K562 (cell line): Measurements from ENCODE around the gene CEP68. TPM values are rescaled to one million over a fixed set of nuclear protein-coding genes. Genes with fewer than 3 reads are reported as not detected.

Source experiments
- BRCA1 ChIP-seq, 2 experiments: fragments of 450-650 bp in 1 of 2; sonication (generic) in 1 of 2; formaldehyde crosslinking in 1 of 2; IDR thresholded peaks; 2 replicates each; pipeline versions ENCODE4 v1.5.0 to v1.6.1; 2017 to 2020; ENCODE audit warnings: mild to moderate bottlenecking in 1 of 2, missing genetic modification reagents in 1 of 2
- CCNT2 ChIP-seq: IDR thresholded peaks from 2 replicates; pipeline ENCODE4 v1.6.1; 2011; ENCODE audit warnings: borderline replicate concordance, low read depth, mild to moderate bottlenecking, moderate library complexity, mixed read lengths, low read length; ENCODE audit not compliant: insufficient read length; ENCODE audit errors: extremely low read depth
- DMBX1 ChIP-seq: fragments of 250-450 bp; sonication (Bioruptor Pico); IDR thresholded peaks from 2 replicates; pipeline ENCODE4 v1.8.0; 2022; ENCODE audit warnings: inconsistent platforms, mild to moderate bottlenecking, moderate library complexity, borderline replicate concordance
- EGR1 ChIP-seq: fragments of 450-650 bp; conservative IDR thresholded peaks from 2 replicates; pipeline ENCODE4 v1.6.1; 2017; ENCODE audit warnings: mild to moderate bottlenecking
- FOSL1 ChIP-seq: fragments of 200-800 bp; sonication (Bioruptor generic); conservative IDR thresholded peaks from 2 replicates; pipeline ENCODE4 v1.6.1; 2016; ENCODE audit warnings: missing genetic modification characterization, missing compliant biosample characterization
- FOXA1 ChIP-seq: fragments of 450-650 bp; IDR thresholded peaks from 2 replicates; pipeline ENCODE4 v1.6.1; 2016; ENCODE audit warnings: mild to moderate bottlenecking, borderline replicate concordance
- MEIS2 ChIP-seq: fragments of 450-650 bp; IDR thresholded peaks from 2 replicates; pipeline ENCODE4 v1.6.1; 2014; ENCODE audit warnings: mild to moderate bottlenecking; ENCODE audit not compliant: partially characterized antibody
- MTA3 ChIP-seq: fragments of 450-650 bp; formaldehyde crosslinking; IDR thresholded peaks from 2 replicates; pipeline ENCODE4 v1.6.1; 2017; ENCODE audit warnings: mild to moderate bottlenecking, borderline replicate concordance
- NR2C1 ChIP-seq, 2 experiments: fragments of 450-650 bp; IDR thresholded peaks; 2 replicates each; pipeline ENCODE4 v1.6.1; 2017; ENCODE audit warnings: mild to moderate bottlenecking in 2 of 2, antibody characterized with exemption in 1 of 2, inconsistent platforms in 1 of 2, missing compliant biosample characterization in 1 of 2, missing genetic modification characterization in 1 of 2
- NR2C2 ChIP-seq, 2 experiments: fragments of 200-800 bp in 1 of 2; sonication (Bioruptor generic) in 1 of 2; sonication (generic) in 1 of 2; formaldehyde crosslinking in 1 of 2; IDR thresholded peaks; 2 replicates each; pipeline versions ENCODE4 v1.6.1 to v1.8.0; 2016 to 2022; ENCODE audit warnings: mild to moderate bottlenecking in 1 of 2, missing compliant biosample characterization in 1 of 2, missing genetic modification characterization in 1 of 2, missing genetic modification reagents in 1 of 2
- RCOR1 ChIP-seq, 2 experiments: IDR thresholded peaks; 2 replicates each; pipeline ENCODE4 v1.6.1; 2012; ENCODE audit warnings: low read depth in 2 of 2, low read length in 2 of 2, borderline replicate concordance in 1 of 2, improper control_type of control experiment in 1 of 2
- TAL1 ChIP-seq: fragments of 450-650 bp; IDR thresholded peaks from 2 replicates; pipeline ENCODE4 v1.6.1; 2016; ENCODE audit warnings: mild to moderate bottlenecking
- THRA ChIP-seq: fragments of 450-650 bp; IDR thresholded peaks from 2 replicates; pipeline ENCODE4 v1.6.1; 2017; ENCODE audit warnings: mild to moderate bottlenecking, moderate library complexity
- ZBTB11 ChIP-seq, 3 experiments: fragments of 200-800 bp in 1 of 3; fragments of 250-450 bp in 1 of 3; fragments of 450-650 bp in 1 of 3; sonication (Bioruptor Pico) in 1 of 3; sonication (Bioruptor generic) in 1 of 3; formaldehyde crosslinking in 1 of 3; IDR thresholded peaks; 2 replicates each; pipeline versions ENCODE4 v1.6.1 to v1.8.0; 2016 to 2022; ENCODE audit warnings: mild to moderate bottlenecking in 2 of 3, missing genetic modification characterization in 2 of 3, missing compliant biosample characterization in 1 of 3, moderate library complexity in 1 of 3
- ZHX1 ChIP-seq: fragments of 150-350 bp; conservative IDR thresholded peaks from 2 replicates; pipeline ENCODE4 v1.6.1; 2014; ENCODE audit warnings: low read length
- ZNF175 ChIP-seq: fragments of 200-800 bp; sonication (Bioruptor generic); IDR thresholded peaks from 2 replicates; pipeline ENCODE4 v1.6.1; 2016; ENCODE audit warnings: low read depth, mild to moderate bottlenecking, missing genetic modification characterization, missing compliant biosample characterization
- ZNF23 ChIP-seq: fragments of 250-450 bp; sonication (Bioruptor Pico); IDR thresholded peaks from 2 replicates; pipeline ENCODE4 v1.4.0; 2020; ENCODE audit warnings: mild to moderate bottlenecking
- ZNF277 ChIP-seq: fragments of 250-450 bp; sonication (Bioruptor Pico); IDR thresholded peaks from 2 replicates; pipeline ENCODE4 v1.8.0; 2022; ENCODE audit warnings: inconsistent platforms, mild to moderate bottlenecking, moderate library complexity, borderline replicate concordance
- polyA plus RNA-seq, 8 experiments: library from polyadenylated mRNA; depleted of rRNA in 4 of 8; stranded (reverse) in 5 of 8; unstranded in 3 of 8; fragments of >200 nt; fragmentation: Nextera tagmentation in 2 of 8; fragmentation: Illumina TruSeq in 1 of 8; extraction: Ambion mirVana in 2 of 8; extraction: Trizol in 1 of 8; gene quantifications; 2 replicates each; pipeline versions ENCODE4 v1.2.1 to v1.2.3, GENCODE V29; 2011 to 2014; ENCODE audit warnings: inconsistent platforms in 1 of 8, missing spikeins in 1 of 8
- total RNA-seq, 7 experiments: library from RNA; depleted of rRNA in 6 of 7; stranded (reverse); fragments of >200 nt in 6 of 7; fragmentation: Illumina TruSeq in 2 of 7; extraction: Trizol in 2 of 7; gene quantifications; 2 replicates each; pipeline versions ENCODE4 v1.2.1 to v1.2.3, GENCODE V29; 2011 to 2021; ENCODE audit warnings: low replicate concordance in 1 of 7

CEP68 gene
- total and polyA plus RNA-seq, 9 of the 15 experiments (the other 6 are each of a cell fraction or from before 2014, with no cell fraction given) = 1.4 to 8.5 (median 5.2) TPM

GRCh38 chr2:65081232-65081685 lies 25.0 kb downstream of the CEP68 start (continued):
- TF ChIP-seq FOSL1 (tag) = no peak
- TF ChIP-seq NR2C1 (IDR thresholded peaks at IDR 0.05) = peak; percentile 67; the same call in 1 of the 2 replicates
- TF ChIP-seq NR2C1 (tag; IDR thresholded peaks at IDR 0.05) = peak; percentile 57
- TF ChIP-seq ZHX1 = no peak
- TF ChIP-seq EGR1 = no peak
- no peak for TF ChIP-seq DMBX1 (CRISPR knock-in tag)
- no peak for TF ChIP-seq BRCA1 (IDR thresholded peaks at IDR 0.05)
- no peak for TF ChIP-seq BRCA1 (CRISPR knock-in tag; IDR thresholded peaks at IDR 0.05)
- peak; percentile 21 for TF ChIP-seq CCNT2
- TF ChIP-seq RCOR1 (IDR thresholded peaks at IDR 0.05; ENCODE audit: borderline replicate concordance in 1 of 2, low read depth in 2 of 2, low read length in 2 of 2) = peak in 1 of 2 experiments; percentile 68; a peak in 1 of 4 replicates
- TF ChIP-seq ZBTB11 (CRISPR knock-in tag; IDR thresholded peaks at IDR 0.05) = no peak
- no peak for TF ChIP-seq ZNF175
- no peak for TF ChIP-seq THRA
- peak; percentile 25; the same call in 1 of the 2 replicates for TF ChIP-seq MTA3
- no peak for TF ChIP-seq NR2C2 (CRISPR knock-in tag; IDR thresholded peaks at IDR 0.05)
- TF ChIP-seq NR2C2 (tag; IDR thresholded peaks at IDR 0.05) = peak; percentile 47; the same call in 1 of the 2 replicates
- peak; percentile 86 for TF ChIP-seq MEIS2
- no peak for TF ChIP-seq ZNF277 (CRISPR knock-in tag)
- no peak for TF ChIP-seq ZNF23 (CRISPR knock-in tag)
- peak; percentile 80 for TF ChIP-seq TAL1
- no peak for TF ChIP-seq FOXA1
